Endothelial cell of umbilical vein (primary cell): ENCODE measurements around the gene OR4C15.

Source experiments
- EZH2 ChIP-seq: IDR thresholded peaks from 2 replicates; pipeline ENCODE4 v1.6.1; 2012; ENCODE audit warnings: borderline replicate concordance, low read depth, mild to moderate bottlenecking, moderate library complexity, low read length, inconsistent platforms; ENCODE audit not compliant: severe bottlenecking
- JUN ChIP-seq: IDR thresholded peaks from 2 replicates; pipeline ENCODE4 v1.6.1; 2011; ENCODE audit warnings: borderline replicate concordance, low read depth; ENCODE audit not compliant: insufficient read length, insufficient read depth
- POLR2A ChIP-seq: IDR thresholded peaks from 2 replicates; pipeline ENCODE4 v1.6.1; 2012; ENCODE audit warnings: low read depth, mild to moderate bottlenecking, control low read depth, low read length
- POLR2AphosphoS5 ChIP-seq: IDR thresholded peaks from 2 replicates; pipeline ENCODE4 v1.6.1; 2012; ENCODE audit warnings: low read depth, mild to moderate bottlenecking, control low read depth, low read length, moderate library complexity; ENCODE audit not compliant: insufficient read depth
- TF ChIP-seq, protein P1 (sequence below), 2 donors: IDR thresholded peaks; 1 replicate in 1 of 2; 2 replicates in 1 of 2; pipeline ENCODE4 v1.5.1; 2011; ENCODE audit warnings: low read length in 2 of 2, mild to moderate bottlenecking in 2 of 2, moderate library complexity in 2 of 2, control low read depth in 1 of 2, inconsistent platforms in 1 of 2, low read depth in 1 of 2; ENCODE audit not compliant: insufficient read depth in 1 of 2; ENCODE audit errors: extremely low read depth in 1 of 2

DNA sequence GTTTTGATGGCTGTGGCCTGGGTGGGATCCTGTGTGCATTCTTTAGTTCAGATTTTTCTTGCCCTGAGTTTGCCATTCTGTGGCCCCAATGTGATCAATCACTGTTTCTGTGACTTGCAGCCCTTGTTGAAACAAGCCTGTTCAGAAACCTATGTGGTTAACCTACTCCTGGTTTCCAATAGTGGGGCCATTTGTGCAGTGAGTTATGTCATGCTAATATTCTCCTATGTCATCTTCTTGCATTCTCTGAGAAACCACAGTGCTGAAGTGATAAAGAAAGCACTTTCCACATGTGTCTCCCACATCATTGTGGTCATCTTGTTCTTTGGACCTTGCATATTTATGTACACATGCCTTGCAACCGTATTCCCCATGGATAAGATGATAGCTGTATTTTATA is 18.3 kb downstream of the OR4C15 start:
- no peak for TF ChIP-seq JUN
- TF ChIP-seq EZH2 = no peak
- TF ChIP-seq, protein P1, sequence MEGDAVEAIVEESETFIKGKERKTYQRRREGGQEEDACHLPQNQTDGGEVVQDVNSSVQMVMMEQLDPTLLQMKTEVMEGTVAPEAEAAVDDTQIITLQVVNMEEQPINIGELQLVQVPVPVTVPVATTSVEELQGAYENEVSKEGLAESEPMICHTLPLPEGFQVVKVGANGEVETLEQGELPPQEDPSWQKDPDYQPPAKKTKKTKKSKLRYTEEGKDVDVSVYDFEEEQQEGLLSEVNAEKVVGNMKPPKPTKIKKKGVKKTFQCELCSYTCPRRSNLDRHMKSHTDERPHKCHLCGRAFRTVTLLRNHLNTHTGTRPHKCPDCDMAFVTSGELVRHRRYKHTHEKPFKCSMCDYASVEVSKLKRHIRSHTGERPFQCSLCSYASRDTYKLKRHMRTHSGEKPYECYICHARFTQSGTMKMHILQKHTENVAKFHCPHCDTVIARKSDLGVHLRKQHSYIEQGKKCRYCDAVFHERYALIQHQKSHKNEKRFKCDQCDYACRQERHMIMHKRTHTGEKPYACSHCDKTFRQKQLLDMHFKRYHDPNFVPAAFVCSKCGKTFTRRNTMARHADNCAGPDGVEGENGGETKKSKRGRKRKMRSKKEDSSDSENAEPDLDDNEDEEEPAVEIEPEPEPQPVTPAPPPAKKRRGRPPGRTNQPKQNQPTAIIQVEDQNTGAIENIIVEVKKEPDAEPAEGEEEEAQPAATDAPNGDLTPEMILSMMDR (IDR thresholded peaks at IDR 0.05; ENCODE audit: extremely low read depth in 1 of 2, insufficient read depth in 1 of 2, low read depth in 1 of 2, low read length in 2 of 2) = no peak
- no peak for TF ChIP-seq POLR2AphosphoS5
- TF ChIP-seq POLR2A = no peak
